Central memory CD8-positive, alpha-beta T cell (primary cell): ENCODE data around the gene STAG3.
"Not testable (repeated sequence)": the region's sequence is repeated elsewhere in the genome, so short reads cannot be mapped to it uniquely, and the experiment has no call there.

Experiments used
- ATAC-seq: fragments of 150-1000 bp; cut with Tn5 transposase; replicated peaks from 2 replicates; pipeline ENCODE4 v1.10.0; 2022; ENCODE audit warnings: mild to moderate bottlenecking, moderate FRiP score, moderate number of reproducible peaks; ENCODE audit not compliant: poor library complexity, severe bottlenecking; ENCODE audit errors: extremely low read depth
- DNase-seq, 2 donors: peaks; one replicate each; pipeline ENCODE4 v3.0.0; 2021; ENCODE audit warnings: low spot score in 2 of 2
- H3K27ac Mint-ChIP-seq: one replicate; pipeline ENCODE4 v1.8.0; 2022; ENCODE audit warnings: low read depth, mild to moderate bottlenecking, moderate library complexity, mixed read lengths
- H3K27me3 Mint-ChIP-seq: one replicate; pipeline ENCODE4 v1.8.0; 2022; ENCODE audit warnings: mixed read lengths
- H3K36me3 Mint-ChIP-seq: one replicate; pipeline ENCODE4 v1.8.0; 2022; ENCODE audit warnings: mild to moderate bottlenecking, moderate library complexity, mixed read lengths; ENCODE audit not compliant: insufficient read depth
- H3K4me1 Mint-ChIP-seq: one replicate; pipeline ENCODE4 v1.8.0; 2022; ENCODE audit warnings: mixed read lengths
- H3K4me3 Mint-ChIP-seq: one replicate; pipeline ENCODE4 v1.8.0; 2022; ENCODE audit warnings: mild to moderate bottlenecking, moderate library complexity, mixed read lengths
- H3K9me3 Mint-ChIP-seq: one replicate; pipeline ENCODE4 v1.8.0; 2022; ENCODE audit warnings: mixed read lengths

The STAG3 gene

DNA sequence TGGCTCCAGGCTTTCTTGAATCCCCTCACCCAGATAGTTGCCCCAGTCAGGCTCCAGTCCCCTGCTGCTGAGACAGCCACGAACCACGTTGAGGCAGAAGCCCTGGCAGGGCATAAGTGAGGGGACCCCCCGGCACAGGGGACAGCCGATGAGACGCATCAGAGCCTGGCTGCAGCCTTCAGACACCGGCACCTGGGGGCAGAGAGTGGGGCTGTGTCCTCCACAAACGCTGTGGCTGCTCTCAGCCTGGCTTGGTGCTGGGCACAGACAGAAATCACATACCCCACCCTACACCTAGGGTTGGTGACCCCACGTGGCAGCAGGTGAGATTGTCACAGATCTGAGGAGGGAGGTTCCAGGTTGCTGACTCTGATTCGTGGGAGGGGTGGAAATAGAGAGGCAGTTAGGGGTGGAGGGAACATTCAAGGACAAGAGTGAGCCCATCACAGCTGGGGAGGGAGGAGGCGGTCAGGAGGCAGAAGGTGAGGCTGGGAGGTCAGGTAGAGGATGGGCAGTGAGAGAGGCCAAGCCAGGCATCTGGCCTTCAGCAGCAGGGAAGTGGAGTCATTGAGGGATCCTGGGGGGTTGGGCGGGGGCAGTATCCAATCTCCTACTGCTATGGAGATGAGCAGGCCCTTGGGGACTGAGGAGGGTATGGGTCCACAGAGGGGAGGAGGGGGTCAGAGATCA lies 3.8 kb upstream of the STAG3 start:
- no peak overlapping the region for H3K27ac Mint-ChIP-seq
- no peak overlapping the region for H3K4me3 Mint-ChIP-seq
- H3K9me3 Mint-ChIP-seq: no peaks in the 10 kb centered on the region
- DNase-seq (no peak), ATAC-seq (no peak)
- H3K36me3 Mint-ChIP-seq: peaks cover 5% of the 10 kb centered on the region
- peaks cover 13% of the 10 kb centered on the region for H3K27me3 Mint-ChIP-seq
- peaks cover 30% of the 10 kb centered on the region for H3K4me1 Mint-ChIP-seq

DNA sequence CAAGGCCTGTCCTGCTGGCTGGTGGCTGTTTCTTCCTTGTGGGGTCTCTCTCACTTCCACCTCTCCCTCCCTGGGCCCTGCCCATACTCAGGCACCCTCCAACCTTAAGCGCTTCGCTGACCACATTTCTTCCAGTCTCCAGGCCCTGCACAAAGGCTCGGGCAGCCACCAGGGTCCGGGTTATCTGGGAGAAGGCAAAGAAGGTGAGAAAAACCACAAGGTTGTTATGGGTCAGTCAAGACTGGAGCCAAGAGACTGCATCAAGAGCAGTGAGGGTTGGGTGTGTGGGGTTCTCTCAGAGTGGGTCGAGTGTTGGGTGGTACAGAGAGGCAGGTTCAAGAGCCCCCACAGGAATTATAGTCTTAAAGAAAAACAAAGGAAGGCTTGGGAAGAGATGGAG lies 3.1 kb upstream of the STAG3 start:
- ATAC-seq: no peak
- Mint-ChIP-seq H3K27ac (no peak overlapping the region), H3K27me3 (peaks cover 13% of the 10 kb centered on the region), H3K4me3 (no peak overlapping the region), H3K9me3 (no peaks in the 10 kb centered on the region), H3K4me1 (peaks cover 29% of the 10 kb centered on the region), H3K36me3 (peaks cover 5% of the 10 kb centered on the region)
- no peak for DNase-seq

DNA sequence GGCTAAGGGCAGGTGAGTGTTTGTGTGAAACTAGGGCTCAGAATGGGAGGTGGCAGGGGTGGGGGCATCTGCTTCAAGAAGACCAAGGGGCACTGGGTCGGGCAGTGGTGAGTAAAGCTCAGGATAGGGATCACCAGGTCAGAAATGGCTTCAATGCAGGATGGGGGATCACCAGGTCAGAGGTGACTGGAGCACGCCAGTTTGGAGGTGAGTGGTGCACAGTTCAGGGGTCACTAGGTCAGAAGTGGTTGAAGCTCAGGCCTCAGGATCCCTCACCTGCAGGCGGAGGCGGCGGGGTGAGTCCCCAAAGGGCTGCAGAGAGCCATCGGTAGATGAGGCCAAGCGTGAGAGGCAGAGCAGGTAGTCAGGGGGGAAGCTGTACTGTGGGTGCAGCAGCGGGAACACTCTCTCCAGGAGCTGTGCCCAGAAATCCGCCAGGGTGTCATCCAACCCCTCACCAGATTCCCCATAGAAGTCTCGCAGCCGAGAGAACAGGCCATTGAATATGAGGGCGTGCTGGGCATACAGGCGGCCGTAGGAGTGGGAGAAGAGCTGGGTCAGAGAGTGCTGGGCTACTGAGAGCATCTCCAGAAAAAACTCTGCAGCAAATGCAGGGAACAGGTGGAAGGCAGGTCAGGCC lies 2.3 kb upstream of the STAG3 start:
- Mint-ChIP-seq H3K4me1 (peaks cover 30% of the 10 kb centered on the region), H3K36me3 (peaks cover 5% of the 10 kb centered on the region), H3K27me3 (peaks cover 7% of the 10 kb centered on the region), H3K27ac (no peak overlapping the region), H3K9me3 (peaks cover 1% of the 10 kb centered on the region), H3K4me3 (no peak overlapping the region)
- ATAC-seq (no peak), DNase-seq (no peak)

DNA sequence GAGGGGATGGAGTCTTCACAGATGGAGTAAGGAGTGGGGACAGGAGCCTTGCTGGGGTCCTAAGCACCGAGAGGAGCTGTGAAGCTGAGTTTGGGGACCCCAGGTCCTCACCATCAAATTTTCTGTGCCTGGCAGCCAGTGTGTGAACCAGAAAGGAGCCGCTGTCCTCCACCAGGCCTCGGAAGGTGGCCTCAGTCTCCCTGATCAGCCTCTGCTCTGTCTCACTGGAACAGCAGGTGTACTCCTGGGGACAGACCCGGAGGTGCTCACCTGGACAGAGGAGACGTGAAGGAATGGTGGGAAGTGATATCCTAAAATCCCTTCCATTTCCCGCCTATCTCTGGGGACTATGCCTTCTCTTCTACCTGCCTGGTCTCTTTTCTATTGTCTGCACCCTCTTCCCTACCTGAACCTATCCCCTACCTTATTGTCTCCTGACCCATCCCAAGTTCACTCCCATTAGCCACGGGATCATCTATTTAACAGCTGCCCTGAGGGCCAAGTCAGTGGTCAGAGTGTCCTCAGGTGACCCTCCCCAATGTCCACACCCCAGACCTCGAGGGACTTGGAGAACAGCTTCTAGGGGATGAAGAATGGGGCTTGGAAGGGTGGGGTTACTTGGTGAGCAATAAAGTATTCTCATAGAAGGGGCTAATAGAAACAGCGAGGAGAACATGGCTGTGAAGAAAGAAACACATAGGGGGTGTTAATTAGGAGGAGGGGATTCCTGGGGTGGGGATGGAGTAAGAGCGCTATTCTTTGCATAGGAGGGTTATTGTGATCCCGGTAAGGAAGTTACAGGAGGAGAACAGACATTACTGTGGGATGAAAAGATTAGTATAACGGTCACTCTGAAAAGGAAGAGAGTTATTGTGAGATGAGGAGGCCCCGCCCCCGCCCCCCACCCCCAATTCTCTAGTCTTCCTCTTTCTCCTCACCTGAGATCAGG lies 1.3 kb upstream of the STAG3 start:
- DNase-seq (no peak), ATAC-seq (no peak)
- Mint-ChIP-seq H3K4me3 (peak overlapping the region; percentile 69), H3K4me1 (peaks cover 34% of the 10 kb centered on the region), H3K9me3 (peaks cover 4% of the 10 kb centered on the region), H3K27ac (no peak overlapping the region), H3K36me3 (peaks cover 3% of the 10 kb centered on the region), H3K27me3 (no peaks in the 10 kb centered on the region)

DNA sequence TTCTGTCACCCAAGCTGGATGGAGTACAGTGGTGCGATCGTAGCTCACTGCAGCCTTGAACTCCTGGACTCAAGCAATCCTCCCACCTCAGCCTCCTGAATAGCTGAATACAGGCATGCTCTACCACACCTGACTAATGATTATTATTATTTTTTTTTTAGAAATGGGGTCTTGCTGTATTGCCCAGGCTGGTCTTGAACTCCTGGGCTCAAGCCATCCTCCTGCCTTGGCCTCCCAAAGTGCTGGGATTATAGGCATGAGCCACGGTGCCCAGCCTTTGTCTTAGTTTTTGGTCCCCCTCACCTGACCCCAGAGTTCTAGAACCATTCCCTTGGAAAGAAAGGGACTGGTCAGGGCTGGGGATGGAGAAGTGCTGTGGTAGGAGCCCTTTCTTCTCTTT lies 2.4 kb downstream of the STAG3 start:
- Mint-ChIP-seq H3K4me3 (peak overlapping the region; percentile 59), H3K4me1 (peaks cover 47% of the 10 kb centered on the region)
- not testable (repeated sequence) for H3K27ac Mint-ChIP-seq, H3K27me3 Mint-ChIP-seq, ATAC-seq, H3K36me3 Mint-ChIP-seq, DNase-seq, H3K9me3 Mint-ChIP-seq

DNA sequence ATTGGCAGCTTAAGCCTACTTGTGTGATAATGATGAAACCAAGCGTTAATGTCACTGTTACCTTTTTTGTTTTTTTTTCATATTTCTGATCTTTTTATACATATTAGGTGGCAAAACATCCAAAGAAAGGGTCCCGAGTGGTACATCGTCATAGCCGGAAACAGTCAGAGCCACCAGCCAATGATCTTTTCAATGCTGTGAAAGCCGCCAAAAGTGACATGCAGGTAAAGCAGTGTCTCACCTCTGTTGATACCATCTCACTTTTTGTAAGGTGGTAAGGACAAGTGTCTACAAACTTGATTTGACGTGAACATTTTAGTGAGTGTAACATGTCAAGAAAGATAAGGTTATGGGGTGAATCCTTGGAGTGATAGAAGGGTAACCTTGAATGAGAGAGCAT lies 4.9 kb downstream of the STAG3 start:
- H3K36me3 Mint-ChIP-seq, H3K9me3 Mint-ChIP-seq, H3K27me3 Mint-ChIP-seq: not testable (repeated sequence)
- Mint-ChIP-seq H3K4me3 (peak overlapping the region; percentile 31), H3K4me1 (peaks cover 32% of the 10 kb centered on the region), H3K27ac (peak overlapping the region; percentile 44)
- DNase-seq (peak in 1 of 2 donors; percentile 34), ATAC-seq (peak; percentile 53)

DNA sequence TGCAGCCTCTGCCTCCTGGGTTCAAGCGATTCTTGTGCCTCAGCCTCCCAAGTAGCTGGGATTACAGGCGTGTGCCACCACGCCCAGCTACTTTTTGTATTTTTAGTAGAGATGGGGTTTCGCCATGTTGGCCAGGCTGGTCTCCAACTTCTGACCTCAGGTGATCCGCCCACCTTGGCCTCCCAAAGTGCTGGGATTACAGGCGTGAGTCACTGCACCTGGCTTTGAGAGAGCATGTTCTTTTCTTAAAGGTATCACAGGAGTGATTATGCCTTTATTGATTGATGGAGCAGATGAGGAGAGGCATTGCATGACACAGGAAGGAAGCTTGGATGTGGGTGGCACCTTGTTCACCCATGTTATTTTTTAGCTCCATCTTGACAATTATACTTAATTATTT lies 5.4 kb downstream of the STAG3 start:
- H3K4me1 Mint-ChIP-seq: peaks cover 32% of the 10 kb centered on the region

DNA sequence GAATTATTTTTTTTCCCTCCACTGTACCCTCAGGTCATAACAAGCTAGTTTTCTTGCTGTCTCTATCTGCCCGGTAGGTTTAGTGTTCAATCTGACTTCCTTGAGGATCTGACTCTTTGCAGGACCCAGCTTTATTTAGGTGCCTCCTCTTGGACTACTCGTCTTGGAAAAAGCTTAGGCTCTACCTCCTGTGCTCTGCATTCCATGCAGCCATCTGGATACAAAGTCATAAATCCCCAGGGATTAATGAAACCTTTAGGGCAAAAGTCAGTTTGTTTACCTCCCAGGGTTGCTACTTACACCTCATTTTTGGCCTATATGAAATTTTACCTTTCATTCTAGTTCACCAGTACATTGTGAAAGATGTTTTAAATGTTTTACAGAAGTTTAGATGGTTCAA lies 8.0 kb downstream of the STAG3 start:
- H3K4me1 Mint-ChIP-seq: peaks cover 33% of the 10 kb centered on the region
- H3K27me3 Mint-ChIP-seq: no peaks in the 10 kb centered on the region
- no peak for DNase-seq
- no peaks in the 10 kb centered on the region for H3K9me3 Mint-ChIP-seq
- H3K4me3 Mint-ChIP-seq: no peak overlapping the region
- no peaks in the 10 kb centered on the region for H3K36me3 Mint-ChIP-seq
- H3K27ac Mint-ChIP-seq: no peak overlapping the region
- ATAC-seq: no peak

More for the DNA sequence above, 5.4 kb downstream of the STAG3 start:
- H3K27me3 Mint-ChIP-seq, H3K36me3 Mint-ChIP-seq, DNase-seq, ATAC-seq, H3K4me3 Mint-ChIP-seq, H3K9me3 Mint-ChIP-seq: not testable (repeated sequence)
- H3K27ac Mint-ChIP-seq: peak overlapping the region; percentile 44

DNA sequence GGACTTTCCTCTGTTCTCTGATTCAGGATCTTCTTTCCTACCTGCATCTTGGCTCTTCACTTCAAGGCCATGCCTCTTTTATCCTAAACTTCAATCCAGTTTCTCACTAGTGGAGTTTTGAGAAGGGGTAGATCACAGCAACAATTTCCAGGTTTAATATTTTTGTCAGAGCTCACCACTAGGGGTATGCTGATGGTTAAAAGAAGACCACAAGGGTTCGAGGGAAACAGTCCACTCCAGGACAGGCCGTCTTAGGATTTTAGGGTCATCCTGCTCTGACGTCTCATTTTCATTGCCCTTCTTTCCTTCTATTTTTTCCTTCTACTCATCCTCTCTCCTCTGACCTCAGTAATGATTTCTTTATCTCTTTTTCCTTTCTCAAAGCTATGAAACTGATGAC lies 11.3 kb downstream of the STAG3 start:
- no peak overlapping the region for H3K27ac Mint-ChIP-seq

DNA sequence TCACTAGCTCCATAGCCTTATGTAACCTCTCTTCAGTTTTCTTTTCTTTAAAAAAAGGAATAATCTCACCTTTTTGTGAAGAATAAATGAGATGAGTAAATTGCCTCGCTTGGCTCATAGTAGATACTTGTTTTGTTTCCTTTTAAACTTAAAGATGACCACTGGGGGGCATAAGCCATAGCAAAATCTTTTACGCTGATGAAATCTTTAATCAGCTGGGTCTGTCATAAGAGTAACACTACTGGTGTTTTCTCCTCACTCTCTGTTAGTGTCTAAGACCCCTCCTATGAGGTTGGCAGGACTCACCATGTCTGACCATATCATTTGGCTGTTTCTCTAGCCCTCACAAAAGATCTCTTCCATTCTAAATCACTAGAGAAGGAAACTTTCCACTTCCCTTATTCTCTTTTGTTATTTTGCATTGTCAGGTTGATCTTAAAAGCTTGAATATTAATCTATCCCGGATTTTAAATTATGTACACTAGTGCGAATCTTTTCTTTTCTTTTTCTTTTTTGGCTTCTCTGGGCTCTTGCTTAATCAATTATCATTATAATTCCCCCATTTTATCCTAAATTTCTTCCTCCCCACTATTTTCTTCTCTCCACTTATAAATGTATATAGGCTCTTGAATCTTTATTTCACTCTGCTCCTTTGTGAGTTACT lies 12.5 kb downstream of the STAG3 start:
- peaks cover 9% of the 10 kb centered on the region for H3K4me1 Mint-ChIP-seq
- H3K4me3 Mint-ChIP-seq: no peak overlapping the region
- ATAC-seq (peak; percentile 64), DNase-seq (no peak)
- H3K36me3 Mint-ChIP-seq: no peaks in the 10 kb centered on the region
- H3K27me3 Mint-ChIP-seq: no peaks in the 10 kb centered on the region
- H3K9me3 Mint-ChIP-seq: no peaks in the 10 kb centered on the region
- peak overlapping the region; percentile 65 for H3K27ac Mint-ChIP-seq

More for the DNA sequence above, 11.3 kb downstream of the STAG3 start:
- Mint-ChIP-seq H3K27me3 (no peaks in the 10 kb centered on the region), H3K36me3 (no peaks in the 10 kb centered on the region), H3K9me3 (no peaks in the 10 kb centered on the region), H3K4me1 (peaks cover 9% of the 10 kb centered on the region), H3K4me3 (no peak overlapping the region)
- DNase-seq (no peak), ATAC-seq (no peak)

DNA sequence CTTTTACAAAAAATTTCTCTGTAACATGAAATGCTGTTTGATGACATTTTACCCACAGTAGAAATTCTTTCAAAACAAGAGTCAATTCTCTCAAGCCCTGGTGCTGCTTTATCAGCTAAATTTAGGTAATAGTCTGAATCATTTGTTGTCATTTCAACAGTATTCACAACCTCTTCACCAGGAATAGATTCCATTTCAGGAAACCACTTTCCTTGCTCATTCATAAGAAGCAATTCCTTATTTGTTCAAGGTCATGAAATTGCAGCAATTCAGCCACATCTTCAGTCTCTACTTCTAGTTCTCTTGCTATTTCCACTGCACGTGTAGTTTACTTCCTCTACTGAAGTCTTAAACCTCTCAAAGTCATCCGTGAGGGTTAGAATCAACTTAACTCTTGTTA lies 14.1 kb downstream of the STAG3 start:
- H3K9me3 Mint-ChIP-seq: no peaks in the 10 kb centered on the region
- no peak overlapping the region for H3K4me3 Mint-ChIP-seq
- H3K4me1 Mint-ChIP-seq: peaks cover 9% of the 10 kb centered on the region
- ATAC-seq (no peak), DNase-seq (no peak)
- H3K36me3 Mint-ChIP-seq: no peaks in the 10 kb centered on the region
- H3K27me3 Mint-ChIP-seq: no peaks in the 10 kb centered on the region
- H3K27ac Mint-ChIP-seq: no peak overlapping the region

DNA sequence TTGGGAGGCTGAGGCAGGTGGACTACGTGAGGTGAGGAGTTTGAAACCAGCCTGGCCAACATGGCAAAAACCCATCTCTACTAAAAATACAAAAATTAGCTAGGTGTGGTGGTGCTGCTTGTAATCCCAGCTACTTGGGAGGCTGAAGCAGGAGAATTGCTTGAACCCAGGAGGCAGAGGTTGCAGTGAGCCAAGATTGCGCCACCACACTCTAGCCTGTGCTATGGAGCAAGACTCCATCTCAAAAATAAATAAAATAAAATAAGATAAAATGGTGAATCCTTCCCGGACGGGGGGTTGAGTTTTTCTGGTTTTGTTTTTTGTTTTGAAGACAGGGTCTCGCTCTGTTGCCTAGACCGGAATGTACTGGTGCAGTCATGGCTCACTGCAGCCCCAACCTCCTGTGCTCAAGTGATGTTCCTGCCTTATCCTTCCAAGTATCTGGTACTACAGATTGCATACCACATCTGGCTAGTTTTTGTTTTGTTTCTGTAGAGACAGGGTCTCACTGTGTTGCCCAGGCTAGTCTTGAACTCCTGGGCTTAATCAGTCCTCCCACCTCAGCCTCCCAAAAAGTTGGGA lies 14.7 kb downstream of the STAG3 start:
- not testable (repeated sequence) for H3K27ac Mint-ChIP-seq, DNase-seq, H3K36me3 Mint-ChIP-seq, H3K4me3 Mint-ChIP-seq, H3K9me3 Mint-ChIP-seq, ATAC-seq, H3K4me1 Mint-ChIP-seq, H3K27me3 Mint-ChIP-seq
